ENCODE results near the gene SLC22A17.

DNA sequence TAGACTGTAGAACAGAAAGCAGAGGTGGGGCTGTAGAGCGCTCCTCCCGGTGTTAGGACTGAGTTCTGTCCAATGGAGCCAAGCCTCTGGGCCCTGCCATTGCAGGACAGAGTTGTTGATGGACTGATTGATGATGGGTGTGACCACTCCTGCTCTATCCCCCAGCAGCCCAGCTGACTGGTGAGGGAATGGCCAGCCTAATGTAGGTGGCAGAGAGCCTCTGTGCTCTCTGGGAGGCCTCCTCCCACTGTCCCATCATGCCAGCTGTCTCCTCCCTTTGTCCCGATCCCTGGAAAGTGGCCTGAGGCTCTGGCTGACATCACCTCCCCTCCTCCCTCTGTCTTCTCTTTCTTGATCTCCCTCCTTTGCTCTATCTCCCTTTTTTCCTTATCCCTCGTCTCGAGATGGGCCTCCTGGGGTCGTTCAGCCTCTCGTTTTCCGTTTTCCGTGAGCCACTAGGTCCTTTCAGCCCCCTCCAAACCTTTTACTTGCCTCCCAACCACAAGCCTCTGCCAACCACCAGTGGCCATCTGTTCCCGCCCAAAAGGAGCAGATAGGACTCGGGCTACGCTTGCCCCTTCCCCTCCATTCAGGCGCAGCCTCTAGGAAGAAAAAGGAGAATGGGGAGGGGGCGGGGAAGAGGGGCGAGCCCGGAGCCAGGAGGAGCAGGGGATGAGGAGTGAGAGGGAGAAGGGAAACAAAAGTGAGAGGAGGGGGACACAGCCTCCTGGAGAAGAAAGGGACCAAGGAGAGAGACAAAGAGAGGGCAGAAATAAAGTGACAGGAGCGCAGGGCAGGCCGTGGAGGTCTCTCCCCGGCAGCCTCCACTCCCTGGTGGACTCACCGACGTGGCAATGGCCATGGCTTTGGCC is 11.7 kb upstream of the SLC22A17 start:
- TF ChIP-seq POLR2A (IDR thresholded peaks at IDR 0.05; ENCODE audit: low read length) (no peak), GATA1 (IDR thresholded peaks at IDR 0.05; ENCODE audit: low read depth, low read length) (no peak)

Measured in erythroblast (primary cell).